GM23248 (cell line): ENCODE measurements around the gene CREG1. TPM values are rescaled to one million over a fixed set of nuclear protein-coding genes. Genes with fewer than 3 reads are reported as not detected.

ENCODE experiments used
- DNase-seq: peaks from one replicate; pipeline ENCODE4 v3.0.0-alpha.2; 2015
- H2AFZ ChIP-seq: fragments of 200-600 bp; sonication (generic); 2 replicates; pipeline ENCODE4 v1.6.1; 2016; ENCODE audit warnings: antibody characterized with exemption
- H3F3A ChIP-seq: fragments of 200-600 bp; sonication (generic); 2 replicates; pipeline ENCODE4 v1.6.1; 2016; ENCODE audit warnings: mild to moderate bottlenecking, antibody characterized with exemption, mixed run types; ENCODE audit not compliant: insufficient read depth
- H3K27ac ChIP-seq: fragments of 200-600 bp; sonication (generic); 2 replicates; pipeline ENCODE4 v1.5.1; 2016; ENCODE audit warnings: mild to moderate bottlenecking
- H3K27me3 ChIP-seq: fragments of 200-600 bp; sonication (generic); replicated peaks from 2 replicates; pipeline ENCODE4 v1.6.1; 2016; ENCODE audit warnings: mild to moderate bottlenecking; ENCODE audit not compliant: insufficient read depth
- H3K36me3 ChIP-seq: fragments of 200-600 bp; sonication (generic); 2 replicates; pipeline ENCODE4 v1.6.1; 2016; ENCODE audit warnings: low read depth, mild to moderate bottlenecking
- H3K4me1 ChIP-seq: fragments of 200-600 bp; sonication (generic); 2 replicates; pipeline ENCODE4 v1.6.1; 2016; ENCODE audit warnings: mild to moderate bottlenecking; ENCODE audit not compliant: insufficient read depth
- H3K4me2 ChIP-seq: fragments of 200-600 bp; sonication (generic); one replicate; pipeline ENCODE4 v1.6.1; 2016; ENCODE audit warnings: mild to moderate bottlenecking; ENCODE audit not compliant: unreplicated experiment
- H3K4me3 ChIP-seq: fragments of 200-600 bp; sonication (generic); 2 replicates; pipeline ENCODE4 v1.5.1; 2016; ENCODE audit warnings: mild to moderate bottlenecking
- H3K79me2 ChIP-seq: fragments of 200-600 bp; sonication (generic); 2 replicates; pipeline ENCODE4 v1.6.1; 2016; ENCODE audit warnings: mild to moderate bottlenecking; ENCODE audit not compliant: insufficient read depth
- H3K9ac ChIP-seq: fragments of 200-600 bp; sonication (generic); 2 replicates; pipeline ENCODE4 v1.6.1; 2016; ENCODE audit warnings: mild to moderate bottlenecking
- H3K9me2 ChIP-seq: fragments of 200-600 bp; sonication (generic); 2 replicates; pipeline ENCODE4 v1.6.1; 2016; ENCODE audit warnings: mixed run types, mild to moderate bottlenecking, moderate library complexity; ENCODE audit not compliant: insufficient read depth
- H3K9me3 ChIP-seq: fragments of 200-600 bp; sonication (generic); one replicate; pipeline ENCODE4 v1.6.1; 2017; ENCODE audit warnings: low read depth
- H4K20me1 ChIP-seq: fragments of 200-600 bp; sonication (generic); 2 replicates; pipeline ENCODE4 v1.6.0; 2016; ENCODE audit not compliant: insufficient read depth
- EZH2 ChIP-seq: fragments of 200-600 bp; sonication (generic); IDR thresholded peaks from 2 replicates; pipeline ENCODE4 v1.6.1; 2018; ENCODE audit warnings: antibody characterized with exemption, mild to moderate bottlenecking; ENCODE audit not compliant: insufficient read depth, poor library complexity, severe bottlenecking
- EZH2phosphoT487 ChIP-seq: fragments of 200-600 bp; sonication (generic); IDR thresholded peaks from 2 replicates; pipeline ENCODE4 v1.6.1; 2018; ENCODE audit warnings: antibody characterized with exemption, moderate library complexity, mild to moderate bottlenecking, low read depth; ENCODE audit not compliant: insufficient read depth
- WGBS, 2 experiments: methylation state at CpG; one replicate each; pipeline ENCODE4 v1.1.6; 2015 to 2017; ENCODE audit warnings: low lambda C conversion rate in 2 of 2, low coverage in 1 of 2; ENCODE audit errors: missing lambda C conversion rate in 2 of 2; 5-methylcytosine and 5-hydroxymethylcytosine counted together
- in situ Hi-C: fragments of 300-500 bp; cut with MboI; formaldehyde crosslinking; loops from 2 replicates; pipeline ENCODE4 v1.15.0; 2020
- polyA plus RNA-seq: library from polyadenylated mRNA; unstranded; fragments of >200 nt; fragmentation: Nextera tagmentation; extraction: Ambion mirVana; gene quantifications from 2 replicates; pipeline ENCODE4 v1.2.1, GENCODE V29; 2016
- total RNA-seq: library from RNA; depleted of rRNA; stranded (reverse); fragments of >200 nt; shearing (Covaris generic); gene quantifications from 2 replicates; pipeline ENCODE4 v1.2.3, GENCODE V29; 2014

Gene CREG1
- total and polyA plus RNA-seq, 2 experiments from 2014 or later = 72.0 to 86.6 TPM

DNA sequence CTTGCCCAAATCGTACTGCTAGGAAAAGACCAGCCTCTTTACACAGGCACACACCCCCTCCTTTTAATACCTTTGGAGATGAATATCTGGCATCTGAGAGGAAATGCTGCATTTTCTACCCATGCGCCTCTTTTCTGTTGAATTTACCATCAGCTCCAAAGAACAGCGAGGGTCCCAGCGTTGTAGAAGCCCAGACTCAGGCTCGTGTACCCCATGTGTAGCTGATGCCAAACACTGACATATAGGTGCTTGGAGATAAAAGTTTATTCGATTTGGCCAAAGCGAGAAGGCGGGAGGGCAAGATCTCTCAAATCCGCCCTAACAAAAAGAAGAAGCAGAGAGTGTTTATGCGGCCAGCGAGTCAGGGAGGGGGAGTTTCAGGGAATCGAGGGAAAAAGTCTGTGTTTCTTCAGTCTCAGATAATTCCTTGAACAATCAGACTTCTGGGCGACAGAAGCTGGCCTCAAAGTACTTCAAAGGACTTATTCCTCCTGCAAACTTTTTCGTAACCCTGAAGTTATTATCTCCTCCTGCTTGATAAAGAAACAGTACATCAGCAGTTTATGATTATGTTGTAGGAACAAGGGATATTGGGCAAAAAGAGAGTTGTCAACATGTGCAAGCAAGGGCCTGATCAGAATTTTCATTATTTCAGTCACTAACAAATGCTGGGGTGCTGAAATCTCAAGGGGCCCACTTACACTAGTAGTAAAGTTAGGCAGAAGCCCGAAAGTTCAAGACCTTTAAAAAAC is 642 bp upstream of the CREG1 start:
- Histone ChIP-seq H3K79me2 (no peaks in the 10 kb centered on the region), H3K4me3 (peak overlapping the region; percentile 92), H3K27ac (no peak overlapping the region), H3K9ac (peak overlapping the region; percentile 76), H3K27me3 (no peaks in the 10 kb centered on the region), H3K9me3 (no peaks in the 10 kb centered on the region), H3K4me2 (peak overlapping the region; percentile 99), H3K4me1 (no peaks in the 10 kb centered on the region), H3K36me3 (no peaks in the 10 kb centered on the region), H3F3A (0 out of 2 replicates have a peak, but pooled peaks cover 1% of the 10 kb centered on the region), H2AFZ (peak overlapping the region; percentile 99), H3K9me2 (no peaks in the 10 kb centered on the region), H4K20me1 (no peaks in the 10 kb centered on the region)
- 13 to 14% methylated on average over 15 of the region's 15 CpGs for WGBS, 2 experiments
- no peak for TF ChIP-seq EZH2phosphoT487
- no peak for TF ChIP-seq EZH2
- in situ Hi-C loops = no loop called here
- DNase-seq = no peak

DNA sequence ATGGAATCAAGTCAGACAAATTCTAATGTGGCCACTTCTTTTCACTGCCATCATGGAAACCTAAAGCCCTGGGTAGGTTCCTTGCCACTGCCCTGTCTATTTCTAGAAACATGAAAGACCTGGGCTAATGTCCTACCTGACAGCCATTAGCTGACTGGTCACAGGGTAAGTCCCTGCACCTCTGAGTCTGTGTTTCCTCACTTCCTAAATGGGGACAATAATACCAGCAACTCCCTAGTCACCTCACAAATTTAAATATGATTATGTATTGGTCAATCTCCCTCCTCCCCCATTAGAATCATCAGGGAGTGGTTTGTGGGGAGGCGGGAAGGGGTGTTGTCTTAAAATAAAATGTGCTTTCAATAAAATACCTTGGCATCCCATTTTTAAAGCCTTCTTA is 2.2 kb downstream of the CREG1 start:
- 75 to 88% methylated on average over 1 of the region's 1 CpG for WGBS, 2 experiments

DNA sequence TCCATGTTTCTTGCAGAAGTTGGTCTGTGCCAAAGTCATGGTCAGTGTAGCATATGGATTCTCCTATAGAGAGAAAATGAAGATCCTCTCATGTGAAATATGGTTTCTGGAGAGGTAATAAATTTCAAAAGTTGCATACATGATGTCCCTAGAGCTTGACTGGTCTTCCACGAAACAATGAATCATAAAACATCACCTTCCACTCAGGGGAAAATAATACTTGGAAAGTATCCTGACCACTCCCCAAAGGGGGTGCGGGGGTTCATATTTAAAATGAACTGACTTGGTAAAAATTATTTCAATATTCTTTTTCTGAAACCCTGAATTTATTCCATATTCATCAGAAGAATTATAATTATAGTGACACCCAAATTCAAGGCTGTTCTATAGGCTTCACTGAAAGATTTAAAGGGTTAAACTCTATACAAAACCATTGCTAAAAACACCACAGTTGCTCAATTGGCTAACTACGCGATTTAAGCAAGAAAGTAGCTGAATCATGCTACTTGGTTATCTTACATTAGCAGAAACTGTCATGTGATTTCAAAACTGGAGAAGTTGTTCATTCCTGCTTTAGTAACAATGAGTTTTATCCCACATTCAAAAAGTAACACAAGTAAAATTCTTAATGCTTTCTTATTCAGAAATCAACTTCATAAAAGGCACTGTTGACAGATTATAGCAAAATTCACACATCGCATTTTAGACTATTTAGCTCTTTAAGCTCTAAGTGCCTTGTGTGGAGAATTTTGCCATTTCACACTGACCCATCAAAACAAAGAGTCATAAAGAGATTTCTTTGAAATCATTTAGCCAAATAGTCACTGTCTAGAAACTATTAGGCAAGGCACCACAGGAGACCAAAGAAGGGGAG is 5.3 kb downstream of the CREG1 start:
- in situ Hi-C loops = loop anchor here (25.0 kb wide), 1 partner anchor 286 kb away; no protein-coding TSS in a partner anchor
- Histone ChIP-seq H3K9ac (peak overlapping the region; percentile 67), H3K4me3 (0 out of 2 replicates have a peak overlapping the region, but pooled peaks have one; percentile 20), H3K4me2 (peak overlapping the region; percentile 72), H3K4me1 (peaks cover 11% of the 10 kb centered on the region), H3K27me3 (no peaks in the 10 kb centered on the region), H4K20me1 (no peaks in the 10 kb centered on the region), H2AFZ (peak overlapping the region; percentile 60), H3K79me2 (no peaks in the 10 kb centered on the region), H3K36me3 (no peaks in the 10 kb centered on the region), H3K9me3 (no peaks in the 10 kb centered on the region), H3F3A (peaks cover 9% of the 10 kb centered on the region), H3K9me2 (no peaks in the 10 kb centered on the region), H3K27ac (peak overlapping the region; percentile 82)
- DNase-seq = peak; percentile 91
- TF ChIP-seq EZH2 (no peak), EZH2phosphoT487 (no peak)
- WGBS, 2 experiments = 46 to 48% methylated on average over 5 of the region's 5 CpGs

More for the DNA sequence above, 2.2 kb downstream of the CREG1 start:
- H3K27me3 ChIP-seq = no peaks in the 10 kb centered on the region
- no peak for DNase-seq
- no peak overlapping the region for H3K27ac ChIP-seq
- H3K4me2 ChIP-seq = no peak overlapping the region
- no peak overlapping the region for H3K4me3 ChIP-seq
- H3K36me3 ChIP-seq = no peaks in the 10 kb centered on the region
- TF ChIP-seq EZH2 = no peak
- no peak for TF ChIP-seq EZH2phosphoT487
- no peak overlapping the region for H2AFZ ChIP-seq
- H3K9me3 ChIP-seq = no peaks in the 10 kb centered on the region
- in situ Hi-C loops = no loop called here
- no peaks in the 10 kb centered on the region for H4K20me1 ChIP-seq
- H3K4me1 ChIP-seq = peaks cover 11% of the 10 kb centered on the region
- no peaks in the 10 kb centered on the region for H3K9me2 ChIP-seq
- H3K9ac ChIP-seq = no peak overlapping the region
- peaks cover 9% of the 10 kb centered on the region for H3F3A ChIP-seq
- no peaks in the 10 kb centered on the region for H3K79me2 ChIP-seq

DNA sequence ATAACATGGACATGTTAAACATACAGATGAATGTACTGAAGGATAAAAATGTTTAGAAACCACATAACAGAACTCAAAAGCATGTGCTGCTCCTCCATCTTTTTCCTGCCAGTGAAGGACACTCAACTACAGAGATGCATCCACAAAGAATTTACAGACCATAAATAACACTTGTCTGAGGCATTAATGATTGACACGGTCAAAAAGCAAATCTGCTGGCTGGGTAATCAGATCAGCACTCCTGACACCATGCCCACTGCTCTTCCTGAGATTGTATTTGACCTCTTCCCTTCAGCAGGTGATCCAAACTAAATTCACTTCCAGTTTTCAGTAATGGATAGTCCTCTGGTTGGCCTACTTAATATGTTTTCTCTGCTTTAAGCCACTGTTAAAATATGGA is 6.6 kb downstream of the CREG1 start:
- peaks cover 9% of the 10 kb centered on the region for H3F3A ChIP-seq
- no peaks in the 10 kb centered on the region for H3K9me3 ChIP-seq
- no peaks in the 10 kb centered on the region for H3K36me3 ChIP-seq
- no peaks in the 10 kb centered on the region for H3K79me2 ChIP-seq
- no peak overlapping the region for H3K4me2 ChIP-seq
- no peaks in the 10 kb centered on the region for H4K20me1 ChIP-seq
- H2AFZ ChIP-seq = no peak overlapping the region
- no peak overlapping the region for H3K27ac ChIP-seq
- TF ChIP-seq EZH2 (no peak), EZH2phosphoT487 (no peak)
- H3K9me2 ChIP-seq = no peaks in the 10 kb centered on the region
- H3K4me3 ChIP-seq = no peak overlapping the region
- H3K9ac ChIP-seq = no peak overlapping the region
- in situ Hi-C loops = loop anchor here (25.0 kb wide), 1 partner anchor 285 kb away; no protein-coding TSS in a partner anchor
- peaks cover 11% of the 10 kb centered on the region for H3K4me1 ChIP-seq
- no peaks in the 10 kb centered on the region for H3K27me3 ChIP-seq
- DNase-seq = no peak
- WGBS, 2 experiments = 88 to 92% methylated on average over 1 of the region's 1 CpG
